GM08714 (cell line): ENCODE results near the gene DCHS1.
A peak's percentile ranks its signal among the peaks of the same experiment; 100 is the strongest.

Source experiments
- H3K4me3 ChIP-seq: fragments of 200-500 bp; sonication (Bioruptor generic); 2 replicates; pipeline ENCODE4 v1.5.1; 2014; ENCODE audit warnings: mild to moderate bottlenecking, low read length, inconsistent platforms
- ZNF274 ChIP-seq: IDR thresholded peaks from 2 replicates; pipeline ENCODE4 v1.6.1; 2012; ENCODE audit warnings: mild to moderate bottlenecking, low read depth, low read length

The DCHS1 gene

DNA sequence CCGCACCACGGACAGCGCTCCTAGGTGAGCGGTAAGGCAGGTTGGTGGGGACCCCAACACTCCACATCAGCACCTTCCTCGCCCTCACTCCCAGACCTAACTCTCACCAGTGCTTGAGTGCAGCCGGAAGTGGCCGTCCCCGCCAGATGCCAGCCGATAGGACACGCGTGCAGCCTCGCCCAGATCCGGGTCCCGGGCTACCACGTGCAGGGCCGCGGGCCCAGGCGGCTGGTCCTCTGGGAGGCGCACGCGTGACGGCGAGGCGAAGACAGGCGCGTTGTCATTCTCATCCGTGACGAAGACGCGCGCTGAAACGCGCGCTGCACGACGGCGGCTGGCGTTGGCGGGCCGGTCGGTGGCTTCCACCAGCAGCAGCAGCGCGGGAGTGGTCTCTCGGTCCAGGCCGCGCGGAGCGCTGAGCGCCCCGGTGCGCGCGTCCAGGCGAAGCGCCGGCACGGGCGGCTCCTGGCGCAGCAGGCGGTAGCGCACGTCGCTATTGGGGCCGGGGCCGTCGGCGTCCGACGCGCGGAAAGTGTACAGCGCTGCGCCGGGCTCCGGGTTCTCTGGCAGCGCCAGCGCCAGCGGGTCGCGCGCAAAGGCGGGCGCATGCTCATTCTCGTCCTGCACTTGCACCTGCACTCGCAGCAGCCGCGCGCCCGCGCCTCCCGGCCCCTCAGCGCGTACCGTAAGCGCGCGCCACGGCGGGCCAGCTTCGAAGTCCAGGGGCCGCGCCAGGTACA, 25.5 kb downstream of the DCHS1 start:
- H3K4me3 ChIP-seq, result no peak overlapping the region
- no peak for TF ChIP-seq ZNF274

DNA sequence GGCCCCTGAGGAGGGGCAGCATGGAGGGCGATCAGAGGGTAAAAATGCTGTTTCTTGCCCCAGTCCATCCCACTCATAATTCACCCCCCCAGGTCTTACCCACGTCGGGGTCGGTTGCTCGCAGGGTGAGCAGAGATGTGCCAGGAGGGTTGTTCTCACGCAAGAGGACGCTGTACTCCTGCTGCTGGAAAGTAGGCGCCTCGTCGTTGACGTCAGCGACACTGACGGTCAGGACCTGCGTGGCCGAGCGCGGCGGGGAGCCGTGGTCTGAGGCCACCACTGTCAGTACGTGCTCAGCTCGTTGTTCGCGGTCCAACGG, 26.1 kb downstream of the DCHS1 start:
- H3K4me3 ChIP-seq, result no peak overlapping the region
- no peak for TF ChIP-seq ZNF274

DNA sequence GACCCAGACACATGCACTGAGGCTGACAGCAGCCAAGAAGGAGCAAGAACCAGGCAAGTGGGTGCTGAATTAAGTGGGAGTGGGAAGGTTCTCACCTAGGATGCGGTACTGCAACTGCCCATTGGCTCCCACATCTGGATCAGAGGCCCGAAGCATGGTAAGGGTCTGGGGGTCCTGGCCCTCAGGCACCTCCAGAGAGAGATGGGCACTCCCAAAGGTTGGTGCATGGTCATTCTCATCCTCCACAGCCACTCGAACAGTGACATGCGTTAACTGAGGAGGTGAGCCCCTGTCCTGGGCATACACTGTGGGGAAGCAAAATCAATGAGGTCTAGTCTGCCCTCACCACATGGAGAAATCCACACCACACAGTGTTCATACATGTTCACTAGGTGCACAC, 27.1 kb downstream of the DCHS1 start:
- no peak for TF ChIP-seq ZNF274
- no peak overlapping the region for H3K4me3 ChIP-seq

DNA sequence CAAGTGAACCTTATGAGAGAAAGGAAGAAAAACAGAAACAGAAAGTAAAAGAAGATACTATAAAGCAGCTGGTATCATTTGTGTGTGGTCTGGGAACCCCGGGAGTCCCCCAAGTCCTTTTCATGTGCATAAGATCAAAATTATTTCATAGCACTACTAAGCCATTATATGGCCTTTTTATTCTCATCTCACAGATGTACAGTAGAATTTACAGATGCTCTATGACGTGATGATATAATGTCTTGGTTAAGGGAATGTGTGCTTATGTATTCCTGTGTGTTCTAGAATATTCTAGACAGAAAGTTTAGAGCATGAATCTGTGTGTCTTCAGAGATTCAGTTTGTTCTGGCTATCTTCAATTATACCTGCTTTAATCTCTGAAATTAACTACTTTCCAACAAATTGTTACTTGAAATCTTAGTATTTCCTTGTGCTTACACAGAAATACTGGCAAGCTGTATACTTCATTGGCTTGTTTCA, 27.8 kb downstream of the DCHS1 start:
- no peak overlapping the region for H3K4me3 ChIP-seq
- TF ChIP-seq ZNF274, result no peak

DNA sequence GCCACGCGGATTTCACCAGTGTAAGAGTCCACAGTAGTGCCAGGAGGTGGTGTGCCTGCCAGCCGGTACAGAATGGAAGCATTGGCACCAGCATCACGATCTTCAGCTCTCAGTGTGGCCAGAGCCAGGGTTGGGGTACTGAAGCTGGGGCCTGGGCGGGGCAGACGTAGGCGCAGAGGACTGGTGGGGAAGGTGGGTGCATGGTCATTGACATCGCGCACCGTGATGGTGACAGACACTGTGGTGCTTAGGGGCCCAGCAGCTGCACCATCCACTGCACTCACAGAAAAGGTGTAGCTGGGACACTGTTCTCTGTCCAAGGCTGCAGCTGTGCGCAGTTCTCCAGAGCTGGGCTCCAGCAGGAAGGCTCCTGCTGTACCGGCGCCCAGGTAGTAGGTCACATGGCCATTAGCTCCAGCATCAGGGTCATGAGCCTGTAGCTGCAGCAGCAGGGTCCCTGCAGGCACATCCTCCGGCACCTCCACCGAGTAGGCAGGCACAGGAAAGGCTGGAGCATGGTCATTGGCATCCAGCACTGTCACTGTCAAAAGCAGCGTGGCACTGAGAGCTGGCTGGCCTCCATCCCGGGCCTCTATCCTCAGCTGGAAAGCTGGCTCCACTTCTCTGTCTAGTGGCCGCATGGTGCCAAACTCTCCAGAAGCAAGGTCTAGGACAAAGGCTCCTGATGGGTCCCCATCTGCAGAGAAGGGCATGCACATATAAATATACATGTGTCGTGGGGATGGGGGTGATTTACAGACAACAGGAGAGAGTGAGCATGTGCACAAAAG, 28.4 kb downstream of the DCHS1 start:
- no peak for TF ChIP-seq ZNF274
- no peak overlapping the region for H3K4me3 ChIP-seq

DNA sequence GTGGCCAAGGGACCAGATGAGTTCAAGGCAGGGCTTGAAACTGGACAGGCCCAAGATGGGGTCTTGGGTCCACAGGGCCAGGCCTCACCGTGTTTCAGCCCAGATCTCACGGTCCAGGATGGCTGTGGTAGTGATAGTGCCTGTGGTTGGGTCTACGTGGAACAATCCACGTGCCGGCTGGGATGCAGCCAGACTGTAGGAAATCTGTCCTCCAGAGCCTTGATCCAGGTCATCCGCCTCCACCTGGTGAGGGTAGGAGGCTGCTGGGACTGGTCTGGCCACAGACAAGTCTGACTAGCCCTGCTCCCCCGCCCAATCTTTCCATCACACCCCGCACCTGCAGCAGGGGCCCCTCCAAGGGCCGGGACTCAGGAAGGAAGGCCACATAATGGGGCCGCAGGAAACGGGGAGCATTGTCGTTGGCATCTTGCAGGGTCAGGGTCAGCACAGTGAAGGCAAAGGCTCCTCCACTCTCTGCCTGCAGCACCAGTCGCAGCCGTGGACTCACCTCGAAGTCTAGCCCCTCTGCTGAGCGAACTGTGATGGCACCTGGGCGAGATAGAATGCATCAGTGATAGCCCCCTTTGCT, 29.7 kb downstream of the DCHS1 start:
- H3K4me3 ChIP-seq, result no peak overlapping the region
- no peak for TF ChIP-seq ZNF274

DNA sequence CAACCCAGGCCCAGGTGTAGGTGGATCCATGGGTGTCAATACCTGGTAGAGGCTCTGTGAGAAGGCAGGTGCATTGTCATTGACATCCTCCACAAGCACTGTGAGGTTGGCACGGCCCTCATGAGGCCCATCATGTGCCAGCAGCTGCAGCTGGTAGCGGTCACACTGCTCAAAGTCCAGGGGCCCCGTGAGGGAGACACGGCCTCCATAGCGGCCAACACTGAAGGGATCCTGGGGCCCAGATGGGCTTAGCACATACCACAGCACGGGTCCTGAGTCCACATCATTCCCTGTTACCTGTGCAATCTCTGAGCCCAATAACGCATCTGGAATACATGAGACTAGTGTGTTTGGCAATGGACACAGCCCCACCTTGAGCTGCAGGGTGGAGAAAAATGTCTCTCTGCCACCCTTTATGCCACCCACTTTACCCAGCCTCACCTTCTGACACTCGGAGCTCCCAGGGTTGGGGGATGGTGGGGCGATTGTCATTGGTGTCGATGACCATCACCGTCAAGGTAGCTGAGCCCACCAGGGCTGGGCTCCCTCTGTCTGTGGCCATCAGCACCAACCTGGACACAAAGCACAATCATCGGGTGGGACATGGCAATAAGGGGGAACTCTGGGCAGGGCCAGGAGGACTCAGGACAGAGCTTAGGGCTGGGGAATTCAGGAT, 30.3 kb downstream of the DCHS1 start:
- H3K4me3 ChIP-seq, result no peak overlapping the region
- TF ChIP-seq ZNF274, result no peak

DNA sequence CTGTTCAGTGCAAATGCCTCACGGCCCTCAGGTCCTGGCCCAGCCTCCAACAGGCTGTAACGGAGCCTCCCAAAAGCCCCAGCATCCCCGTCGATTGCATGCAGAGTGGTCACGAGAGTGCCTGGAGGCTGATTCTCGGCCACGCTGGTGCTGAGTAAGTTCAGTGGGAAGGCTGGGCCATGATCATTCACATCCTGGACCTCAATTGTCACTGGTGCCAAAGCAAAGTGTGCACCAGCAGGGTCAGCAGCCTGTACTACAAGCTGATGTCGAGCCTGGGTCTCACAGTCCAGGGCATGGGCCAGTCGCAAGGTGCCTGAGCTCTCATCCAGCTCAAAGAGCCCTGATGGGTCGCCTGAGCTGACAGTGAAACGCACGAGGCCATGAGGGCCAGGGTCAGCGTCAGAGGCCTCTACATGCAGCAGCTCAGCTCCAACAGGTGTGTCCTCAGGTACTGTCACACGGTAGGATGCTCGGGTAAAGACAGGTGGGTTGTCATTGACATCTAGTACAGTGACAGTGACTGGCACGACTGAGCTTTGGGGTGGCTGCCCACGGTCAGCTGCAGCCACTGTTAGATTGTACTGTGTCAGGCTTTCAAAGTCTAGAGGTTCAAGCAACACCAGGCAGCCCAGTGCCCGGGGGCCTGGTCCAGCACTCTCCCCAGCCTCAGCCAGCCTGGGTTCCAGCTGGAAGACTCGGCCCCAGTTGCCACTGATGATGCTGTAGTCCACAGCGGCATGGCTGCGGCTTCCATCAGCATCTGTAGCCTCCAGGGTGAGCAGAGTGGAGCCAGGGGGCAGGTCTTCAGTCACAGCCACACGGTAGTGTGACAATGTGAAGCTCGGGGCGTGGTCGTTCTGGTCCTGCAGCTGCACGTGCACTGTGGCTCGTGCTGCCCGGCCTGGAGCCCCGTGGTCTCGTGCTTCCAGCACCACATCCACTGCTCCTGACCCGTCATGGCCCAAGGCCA, 31.9 kb downstream of the DCHS1 start:
- TF ChIP-seq ZNF274, result no peak

DNA sequence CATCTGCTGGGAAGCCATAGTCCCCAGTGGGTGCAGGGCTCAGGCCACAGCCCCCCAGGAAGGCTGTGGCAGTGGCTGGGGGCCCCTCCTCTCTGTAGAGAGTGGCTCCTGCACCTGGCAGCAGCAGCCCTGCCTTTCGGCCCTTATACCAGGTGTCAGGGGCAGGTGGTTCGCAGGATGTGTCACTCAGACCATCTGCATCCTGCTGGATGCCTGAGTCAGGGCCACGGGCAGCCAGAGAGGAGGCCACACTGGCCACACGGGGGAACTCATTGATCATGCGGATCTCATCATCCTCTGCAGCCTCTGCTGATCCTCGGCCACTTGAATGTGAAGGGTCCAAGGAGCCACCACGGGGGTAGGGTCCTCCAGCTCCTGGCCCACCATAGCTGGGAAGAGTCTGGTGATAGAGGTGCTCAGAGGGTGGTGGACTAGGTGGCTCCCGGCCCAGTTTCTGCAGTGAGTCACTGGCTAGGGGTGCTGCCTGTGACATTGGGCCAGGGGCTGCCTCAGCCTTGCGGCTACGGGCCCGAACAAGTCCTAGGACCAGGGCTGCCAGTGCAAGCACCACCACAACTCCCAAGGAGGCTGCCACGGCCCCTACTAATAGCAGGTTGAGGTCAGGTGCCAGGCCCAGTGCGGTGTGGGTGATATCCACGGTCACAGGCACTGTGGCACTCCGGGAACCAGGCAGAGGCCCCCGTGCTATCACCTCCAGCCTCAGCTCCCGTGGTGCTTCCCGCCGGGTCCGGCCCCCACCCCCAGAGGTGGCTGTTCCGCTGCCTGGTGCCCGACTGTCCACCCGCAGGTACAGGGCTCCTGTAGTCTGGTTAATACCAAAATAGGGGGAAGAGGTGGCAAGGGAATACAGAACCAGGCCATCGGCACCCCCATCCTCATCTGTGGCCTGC, 33.1 kb downstream of the DCHS1 start:
- TF ChIP-seq ZNF274, result no peak

More for the DNA sequence above, 31.9 kb downstream of the DCHS1 start:
- no peak overlapping the region for H3K4me3 ChIP-seq

DNA sequence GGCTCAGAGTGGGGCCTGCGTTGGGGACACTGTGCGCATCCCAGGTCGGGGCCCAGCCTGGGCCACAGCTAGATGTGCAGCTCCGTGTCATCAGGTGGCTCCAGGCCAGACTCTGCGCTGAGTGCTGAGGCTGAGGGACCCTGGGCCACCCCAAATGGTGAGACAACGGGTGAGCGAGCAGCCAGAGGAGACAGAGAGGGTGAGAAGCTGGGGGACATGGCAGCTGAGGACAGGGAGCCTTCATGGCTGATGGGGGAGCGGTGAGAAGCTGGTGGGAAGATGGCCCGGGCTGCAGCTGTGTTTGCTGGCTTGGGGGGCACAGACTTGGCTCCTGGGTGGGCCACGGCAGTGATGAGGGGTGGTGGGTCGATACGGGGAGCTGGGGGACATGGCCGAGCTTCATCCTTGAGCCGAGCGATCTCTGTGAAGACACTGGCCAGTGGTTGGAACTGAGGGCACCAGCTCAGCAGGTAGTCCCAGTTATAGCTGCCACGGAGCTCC, 33.8 kb downstream of the DCHS1 start:
- no peak for TF ChIP-seq ZNF274
- no peak overlapping the region for H3K4me3 ChIP-seq

More for the DNA sequence above, 33.1 kb downstream of the DCHS1 start:
- H3K4me3 ChIP-seq, result no peak overlapping the region

DNA sequence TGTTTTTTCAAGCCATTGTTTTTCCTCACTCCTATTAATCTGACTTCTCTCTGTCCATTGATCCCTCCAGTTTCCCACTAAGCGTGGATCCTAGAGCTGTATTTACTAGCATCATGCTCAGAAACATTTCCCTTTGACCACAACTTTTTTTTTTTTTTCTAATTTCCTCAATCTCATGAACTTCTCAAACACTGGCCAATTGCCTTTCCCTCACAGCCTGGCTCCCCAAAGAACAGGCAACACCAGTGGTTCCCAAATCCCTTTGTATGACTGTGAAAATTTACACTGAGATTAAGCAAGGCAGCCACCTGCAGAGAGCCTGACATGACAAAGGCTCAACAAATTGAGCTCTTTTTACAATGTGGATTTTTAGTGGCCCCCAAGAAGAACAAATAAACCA, 35.0 kb downstream of the DCHS1 start:
- no peak for TF ChIP-seq ZNF274
- H3K4me3 ChIP-seq, result no peak overlapping the region

DNA sequence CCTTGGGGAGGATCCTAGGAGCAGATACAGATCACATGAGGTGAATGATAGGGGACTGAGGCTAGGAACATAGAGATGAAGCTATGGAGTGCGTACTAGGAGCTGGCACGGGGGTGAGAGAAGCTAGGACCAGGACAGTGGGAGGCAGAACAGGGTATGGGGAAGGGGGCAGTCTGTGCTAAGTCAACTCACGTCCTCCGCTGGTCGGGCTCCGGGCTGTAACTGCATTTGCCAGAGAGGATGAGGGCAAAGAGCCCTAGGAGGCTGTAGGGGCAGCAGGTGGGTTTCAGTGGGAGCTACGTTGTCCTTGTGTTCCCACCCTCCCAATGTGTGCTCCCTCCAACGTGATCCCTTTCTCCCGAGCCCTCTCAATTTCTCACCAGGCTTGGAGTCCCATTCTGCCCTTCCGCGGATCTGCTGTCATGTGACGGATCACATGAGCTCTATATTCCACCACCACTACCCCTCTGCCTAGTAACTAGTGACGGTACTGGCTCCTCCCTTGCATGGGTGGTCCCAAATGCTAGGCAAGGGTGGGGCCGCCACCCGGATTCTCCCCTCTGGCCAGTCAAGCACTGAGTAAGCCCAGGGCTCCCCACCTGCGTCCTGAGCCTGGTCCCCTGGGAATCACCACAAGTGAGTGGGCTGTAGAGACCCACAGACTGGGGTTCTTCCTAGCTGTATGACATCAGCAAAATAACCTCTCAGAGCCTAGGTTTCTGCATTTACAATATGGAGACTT, 36.4 kb downstream of the DCHS1 start, which contains the start of gene TPP1:
Gene TPP1 (minus strand): TSS at position 419 of the 742 bp plus-strand sequence. CDS start 22 bp downstream, at position 397.
- peak within 1 kb of the TSS; percentile 69 for H3K4me3 ChIP-seq
- TF ChIP-seq ZNF274, result no peak
